Measurements from ENCODE around the gene CREG1.
"Not testable (repeated sequence)": the region's sequence is repeated elsewhere in the genome, so short reads cannot be mapped to it uniquely, and the experiment has no call there.

Gene CREG1

DNA sequence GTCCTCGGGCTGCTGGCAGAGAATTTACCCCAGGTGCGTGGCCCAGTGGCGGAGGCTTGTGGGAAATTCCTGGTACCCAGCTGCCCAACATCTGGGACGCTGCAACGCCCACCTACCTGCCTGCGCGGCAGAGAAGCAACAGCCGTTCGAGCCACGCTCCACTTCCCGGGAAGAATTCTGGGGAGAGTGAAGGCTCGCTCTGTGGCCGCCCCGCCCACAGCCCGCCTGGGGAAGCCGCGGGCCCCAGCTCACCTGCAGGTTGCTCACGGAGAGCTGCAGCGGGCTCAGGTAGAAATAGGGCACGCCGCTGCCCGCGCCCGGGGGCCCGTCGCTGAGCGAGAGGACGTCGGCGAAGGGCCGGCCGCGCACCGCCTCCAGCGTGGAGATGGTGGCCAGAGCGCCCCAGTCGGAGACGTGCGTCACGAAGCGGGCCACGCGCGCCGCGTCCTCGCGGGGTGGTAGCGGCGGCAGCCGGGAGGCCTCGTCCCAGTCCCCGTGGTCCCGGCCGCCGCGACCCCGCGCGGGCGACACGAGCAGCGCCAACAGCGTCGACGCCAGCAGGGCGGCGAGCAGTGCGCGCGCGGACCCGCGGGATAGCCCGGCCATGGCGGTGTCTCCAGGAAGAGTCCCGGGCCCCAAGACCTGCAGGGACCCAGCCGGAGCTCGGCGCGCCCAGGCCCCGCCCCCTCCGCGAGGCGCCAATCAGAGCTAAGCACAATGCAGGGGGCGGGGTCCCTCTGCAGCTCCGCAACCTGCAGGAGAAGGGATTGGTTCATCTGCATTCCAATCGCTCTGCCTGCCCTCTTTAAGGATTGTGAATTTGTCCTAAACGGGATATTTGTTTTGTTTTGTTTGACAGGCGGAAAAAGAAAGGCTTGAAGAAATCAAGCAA is at the start of gene CREG1:
CREG1 (minus strand) TSS at position 627 of the 892 bp plus-strand sequence.
- DNase-seq (ENCODE audit: low spot score): peak; percentile 91

DNA sequence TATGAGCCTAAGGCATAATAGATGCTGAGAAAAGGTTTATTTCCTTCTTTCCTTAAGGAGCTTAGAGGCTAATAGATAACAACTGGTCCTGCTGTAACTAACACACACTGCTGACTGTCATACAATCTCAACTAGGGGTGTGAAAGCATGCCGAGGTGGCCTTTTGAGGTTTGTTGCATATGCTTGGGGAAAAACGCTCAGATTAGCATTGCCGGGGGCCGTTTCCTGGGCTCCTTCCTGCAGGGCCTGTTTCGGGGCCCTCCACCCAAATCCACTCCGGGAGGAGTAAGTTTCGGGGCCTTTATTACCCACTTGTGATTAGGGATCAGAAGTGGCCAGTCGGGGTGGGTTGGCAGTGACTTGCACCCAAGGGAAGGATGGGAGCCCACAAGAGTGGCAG is 49.3 kb upstream of the CREG1 start:
- DNase-seq (ENCODE audit: low spot score): no peak

- DNase-seq (ENCODE audit: low spot score): no peak
Measured at GRCh38 chr1:167601442-167602383, 48.2 kb upstream of the CREG1 start.

GRCh38 chr1:167599957-167600581 is 46.5 kb upstream of the CREG1 start:
- peak; percentile 67 for DNase-seq (ENCODE audit: low spot score)

DNA sequence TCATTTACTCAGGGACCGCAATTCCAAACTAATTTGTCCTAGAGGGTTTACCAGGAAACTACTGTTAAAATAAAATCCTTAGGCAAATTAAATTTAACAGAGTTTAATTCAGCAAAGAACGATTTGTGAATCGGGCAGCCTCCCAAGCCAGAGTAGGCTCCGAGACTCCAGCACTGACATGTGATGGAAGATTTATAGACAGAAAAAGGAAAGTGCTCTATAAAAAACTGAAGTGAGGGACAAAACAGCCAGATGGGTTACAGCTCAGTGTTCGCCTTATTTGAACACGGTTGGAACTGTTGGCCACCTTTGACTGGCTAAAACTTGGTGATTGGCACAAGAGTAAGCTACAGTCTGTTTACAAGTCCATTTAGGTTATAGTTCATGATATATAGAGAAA is 41.3 kb upstream of the CREG1 start:
- no peak for DNase-seq (ENCODE audit: low spot score)

- no peak for DNase-seq (ENCODE audit: low spot score)
Measured at GRCh38 chr1:167593860-167594259, 40.3 kb upstream of the CREG1 start.

- DNase-seq (ENCODE audit: low spot score): no peak
Measured at GRCh38 chr1:167592475-167592874, 38.9 kb upstream of the CREG1 start.

DNA sequence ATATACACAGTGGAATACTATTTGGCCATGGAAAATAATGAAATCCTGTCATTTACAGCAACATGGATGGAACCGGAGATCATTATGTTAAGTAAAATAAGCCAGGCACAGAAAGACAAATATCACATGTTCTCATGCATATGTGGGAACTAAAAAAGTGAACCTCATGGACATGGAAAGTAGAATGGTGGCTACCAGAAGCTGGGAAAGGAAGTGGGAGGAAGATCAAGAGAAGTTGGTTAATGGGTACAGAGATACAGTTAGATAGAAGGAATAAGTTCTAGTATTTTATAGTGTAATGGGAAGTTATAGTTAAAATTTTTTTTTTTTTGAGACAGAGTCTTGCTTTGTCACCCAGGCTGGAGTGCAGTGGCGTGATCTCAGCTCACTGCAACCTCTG is 34.8 kb upstream of the CREG1 start:
- no peak for DNase-seq (ENCODE audit: low spot score)

GRCh38 chr1:167587872-167588271 is 34.3 kb upstream of the CREG1 start:
- DNase-seq (ENCODE audit: low spot score): no peak

DNA sequence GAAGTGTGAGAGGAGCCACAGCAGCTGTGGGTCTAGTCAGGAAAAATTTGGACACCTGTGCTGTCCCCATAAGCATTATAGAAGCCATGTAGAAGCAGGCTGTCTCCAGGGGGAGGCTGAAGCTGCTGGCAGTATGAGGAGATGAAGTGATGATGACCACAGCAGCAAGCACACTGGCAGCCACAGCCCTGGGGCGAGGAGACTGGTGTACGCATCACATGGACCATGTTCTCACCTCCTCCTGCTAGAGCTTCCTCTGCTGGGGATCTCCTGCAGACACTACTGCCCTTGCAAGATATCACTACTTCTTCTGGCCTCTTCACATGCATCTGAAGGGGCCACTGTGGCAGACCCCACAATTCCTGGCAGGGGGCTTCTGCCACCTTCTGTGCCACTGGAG is 33.8 kb upstream of the CREG1 start:
- DNase-seq (ENCODE audit: low spot score): no peak

DNA sequence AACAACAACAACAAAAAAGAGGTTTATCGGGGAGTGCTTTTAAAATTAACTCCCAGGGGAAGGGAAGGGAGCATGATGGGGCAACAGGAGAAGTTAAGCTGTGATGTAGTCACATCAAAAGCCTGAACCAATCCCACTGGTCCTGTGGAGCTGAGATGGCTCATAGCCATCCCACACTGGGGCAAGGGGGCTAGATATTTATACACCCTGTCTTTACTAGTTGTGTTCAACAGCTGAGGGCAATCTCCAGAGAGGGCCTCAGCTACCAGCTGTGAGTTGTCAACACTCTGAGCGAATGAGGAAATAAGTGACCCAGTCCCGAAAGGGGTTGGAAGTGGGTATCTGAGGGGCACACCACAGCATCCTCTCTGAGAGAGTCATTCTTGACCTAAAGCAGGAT is 31.0 kb upstream of the CREG1 start:
- no peak for DNase-seq (ENCODE audit: low spot score)

DNA sequence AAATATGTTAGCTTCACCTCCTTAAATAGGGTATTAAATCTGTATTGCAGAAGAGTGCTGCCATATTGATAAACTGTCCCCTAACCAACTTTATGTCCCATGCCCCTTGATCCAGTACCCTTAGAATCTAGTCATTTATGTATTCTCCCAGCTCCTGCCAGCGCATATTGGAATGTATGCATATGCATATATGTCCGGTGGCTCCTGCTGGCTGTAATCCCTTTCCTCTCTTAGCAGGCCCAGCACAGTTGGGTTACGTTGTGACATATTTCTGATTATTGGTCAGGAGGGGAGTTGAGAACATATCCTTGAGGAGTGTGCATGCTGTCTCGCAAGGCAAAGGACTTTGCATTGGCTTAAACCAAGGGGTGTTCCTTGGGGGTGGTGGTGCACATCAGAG is 29.2 kb upstream of the CREG1 start:
- DNase-seq (ENCODE audit: low spot score): no peak

- no peak for DNase-seq (ENCODE audit: low spot score)
Measured at GRCh38 chr1:167582064-167582463, 28.5 kb upstream of the CREG1 start.

GRCh38 chr1:167579986-167580385 is 26.4 kb upstream of the CREG1 start:
- no peak for DNase-seq (ENCODE audit: low spot score)

- no peak for DNase-seq (ENCODE audit: low spot score)
Measured at GRCh38 chr1:167578939-167579521, 25.5 kb upstream of the CREG1 start.

DNA sequence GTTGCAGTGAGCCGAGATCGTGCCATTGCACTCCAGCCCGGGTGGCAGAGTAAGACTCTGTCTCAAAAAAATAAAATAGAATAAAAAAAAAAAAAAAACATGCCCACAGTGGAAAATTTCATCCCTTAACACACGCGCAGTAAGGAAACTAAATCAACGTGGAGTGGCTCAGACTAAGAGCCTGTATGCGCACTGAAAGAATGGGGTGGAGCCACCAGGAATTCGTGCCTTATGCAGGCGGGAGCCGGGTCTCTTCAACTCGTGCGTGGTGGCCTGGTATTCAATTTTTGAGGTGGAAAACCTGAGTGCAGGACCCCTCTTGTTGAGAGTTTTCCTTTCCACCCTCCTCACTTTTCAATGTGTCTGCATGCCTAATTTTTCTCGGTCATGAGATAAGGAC is 22.1 kb upstream of the CREG1 start:
- no peak for DNase-seq (ENCODE audit: low spot score)

DNA sequence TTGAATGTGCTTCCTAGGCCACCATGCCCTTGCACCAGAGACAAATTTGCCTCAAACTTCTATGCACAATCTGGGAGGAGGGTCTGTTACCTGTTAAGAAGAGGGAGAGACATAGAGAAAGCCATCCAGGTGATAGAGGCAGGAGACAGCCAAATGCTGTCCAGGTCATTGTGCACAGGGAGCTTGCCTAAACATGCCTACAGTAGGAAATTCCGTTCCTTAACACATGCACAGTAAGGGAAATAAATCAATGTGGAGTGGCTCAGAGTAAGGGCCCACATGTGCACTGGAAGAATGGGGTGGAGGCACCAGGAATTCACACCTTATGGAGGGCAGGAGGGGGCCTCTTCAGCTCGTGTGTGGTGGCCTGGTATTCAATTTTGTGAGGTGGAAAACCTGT is 19.5 kb upstream of the CREG1 start:
- DNase-seq (ENCODE audit: low spot score): no peak

GRCh38 chr1:167570712-167571111 is 17.1 kb upstream of the CREG1 start:
- not testable (repeated sequence) for DNase-seq (ENCODE audit: low spot score)

DNA sequence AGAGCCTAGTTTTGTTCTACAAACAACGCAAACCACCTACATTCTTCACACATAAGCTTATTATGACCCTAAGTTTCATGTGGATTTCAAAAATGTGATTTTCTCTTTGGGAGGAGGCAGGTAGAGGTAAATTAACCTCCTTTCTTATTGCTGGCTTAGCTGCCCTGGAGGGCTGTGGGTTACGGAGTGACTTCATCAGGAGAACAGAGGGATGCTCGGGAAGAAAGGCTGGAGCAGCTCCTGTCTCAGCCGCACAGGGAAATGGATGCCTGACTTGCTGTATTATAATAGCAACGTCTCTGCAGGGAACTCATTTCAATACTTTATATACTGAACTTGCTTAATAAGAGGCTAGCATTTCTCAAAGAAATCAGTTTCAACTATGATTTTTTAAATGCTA is 14.1 kb upstream of the CREG1 start:
- no peak for DNase-seq (ENCODE audit: low spot score)

DNA sequence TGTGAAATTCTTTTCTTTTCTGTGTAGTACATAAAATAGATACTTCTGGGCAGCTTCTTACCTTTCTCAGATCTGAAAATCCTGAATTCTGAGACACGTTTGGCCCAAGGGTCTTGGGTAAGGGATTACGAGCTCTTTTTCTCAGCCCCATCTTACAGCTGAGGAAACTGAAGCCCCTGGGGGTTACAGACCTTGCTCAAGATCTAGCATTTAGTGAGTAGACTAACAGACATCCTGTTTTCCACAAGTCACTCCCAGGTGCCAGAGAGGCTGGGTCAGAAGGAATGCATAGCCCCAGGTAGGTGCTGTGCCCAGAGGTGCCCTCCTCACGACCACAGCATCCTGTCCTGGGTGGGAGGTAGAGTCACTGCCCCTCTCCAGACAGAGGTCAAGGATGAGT is 13.2 kb upstream of the CREG1 start:
- DNase-seq (ENCODE audit: low spot score): no peak

- no peak for DNase-seq (ENCODE audit: low spot score)
Measured at GRCh38 chr1:167565922-167566321, 12.4 kb upstream of the CREG1 start.

GRCh38 chr1:167564612-167565270 is 11.2 kb upstream of the CREG1 start:
- DNase-seq (ENCODE audit: low spot score): no peak
